GM23248 (cell line): ENCODE measurements around the gene WBP2.

ENCODE experiments used
- EZH2 ChIP-seq: fragments of 200-600 bp; sonication (generic); IDR thresholded peaks from 2 replicates; pipeline ENCODE4 v1.6.1; 2018; ENCODE audit warnings: antibody characterized with exemption, mild to moderate bottlenecking; ENCODE audit not compliant: insufficient read depth, poor library complexity, severe bottlenecking
- EZH2phosphoT487 ChIP-seq: fragments of 200-600 bp; sonication (generic); IDR thresholded peaks from 2 replicates; pipeline ENCODE4 v1.6.1; 2018; ENCODE audit warnings: antibody characterized with exemption, moderate library complexity, mild to moderate bottlenecking, low read depth; ENCODE audit not compliant: insufficient read depth

GRCh38 chr17:75876190-75876937, 21.2 kb upstream of the WBP2 start:
- TF ChIP-seq EZH2phosphoT487 (no peak), EZH2 (no peak)
